ENCODE measurements around the gene NCKAP5.

The NCKAP5 gene

GRCh38 chr2:132797556-132797955 lies 770.7 kb downstream of the NCKAP5 start:
- H3K4me1 ChIP-seq (ENCODE audit: control insufficient read depth in 1 of 2, insufficient read depth in 2 of 2, low read length in 2 of 2), result no peaks in the 10 kb centered on the region
- H3K79me2 ChIP-seq (ENCODE audit: control insufficient read depth, insufficient read depth, low read length, poor library complexity), result no peaks in the 10 kb centered on the region
- no peak overlapping the region for H3K18ac ChIP-seq (ENCODE audit: low read length)
- no peaks in the 10 kb centered on the region for H3K9me3 ChIP-seq (ENCODE audit: insufficient read depth, low read depth, low read length)
- no peaks in the 10 kb centered on the region for H3K36me3 ChIP-seq (ENCODE audit: control insufficient read depth in 1 of 2, insufficient read depth in 2 of 2, low read length in 2 of 2)
- H3K4me2 ChIP-seq (ENCODE audit: low read length), result no peak overlapping the region
- H2AK5ac ChIP-seq (ENCODE audit: low read length), result no peak overlapping the region
- peak in 1 of 2 donors; percentile 4 for DNase-seq
- H3K79me1 ChIP-seq (ENCODE audit: low read length), result no peaks in the 10 kb centered on the region
- no peak overlapping the region for H2BK12ac ChIP-seq (ENCODE audit: low read length)
- H2BK5ac ChIP-seq (ENCODE audit: low read depth, low read length, poor library complexity), result no peak overlapping the region
- H4K8ac ChIP-seq (ENCODE audit: low read depth, low read length), result no peak overlapping the region
- no peak overlapping the region for H2AFZ ChIP-seq (ENCODE audit: insufficient read depth, low read length, poor library complexity)
- H3K27me3 ChIP-seq (ENCODE audit: insufficient read depth, low read length), result no peaks in the 10 kb centered on the region
- no peak overlapping the region for H3K4me3 ChIP-seq (ENCODE audit: low read depth, low read length)
- no CpG with 5 or more reads among the region's 3 CpGs for WGBS (ENCODE audit: extremely low coverage, insufficient coverage, insufficient read length)
- H2BK120ac ChIP-seq (ENCODE audit: insufficient read depth, low read length, poor library complexity), result no peak overlapping the region
- H3K4ac ChIP-seq (ENCODE audit: low read depth, low read length), result no peak overlapping the region
- H4K91ac ChIP-seq (ENCODE audit: low read depth, low read length), result no peak overlapping the region
- H3K9ac ChIP-seq (ENCODE audit: low read length), result no peak overlapping the region
- H3K14ac ChIP-seq (ENCODE audit: low read length), result no peak overlapping the region
- H3K27ac ChIP-seq (ENCODE audit: low read depth, low read length), result no peak overlapping the region
- H4K12ac ChIP-seq (ENCODE audit: low read depth, low read length), result no peak overlapping the region
- H3K23ac ChIP-seq (ENCODE audit: low read length), result no peak overlapping the region

GRCh38 chr2:132797071-132797470 lies 771.2 kb downstream of the NCKAP5 start:
- H3K79me2 ChIP-seq (ENCODE audit: control insufficient read depth, insufficient read depth, low read length, poor library complexity), result no peaks in the 10 kb centered on the region
- no peak overlapping the region for H3K18ac ChIP-seq (ENCODE audit: low read length)
- no peak overlapping the region for H4K12ac ChIP-seq (ENCODE audit: low read depth, low read length)
- no peak overlapping the region for H3K4me2 ChIP-seq (ENCODE audit: low read length)
- H2AK5ac ChIP-seq (ENCODE audit: low read length), result no peak overlapping the region
- no peaks in the 10 kb centered on the region for H3K79me1 ChIP-seq (ENCODE audit: low read length)
- no peak overlapping the region for H3K4ac ChIP-seq (ENCODE audit: low read depth, low read length)
- no peak overlapping the region for H3K27ac ChIP-seq (ENCODE audit: low read depth, low read length)
- no peak overlapping the region for H3K4me3 ChIP-seq (ENCODE audit: low read depth, low read length)
- no peak overlapping the region for H3K23ac ChIP-seq (ENCODE audit: low read length)
- H2BK12ac ChIP-seq (ENCODE audit: low read length), result no peak overlapping the region
- no peak overlapping the region for H3K14ac ChIP-seq (ENCODE audit: low read length)
- H3K9ac ChIP-seq (ENCODE audit: low read length), result no peak overlapping the region
- H3K4me1 ChIP-seq (ENCODE audit: control insufficient read depth in 1 of 2, insufficient read depth in 2 of 2, low read length in 2 of 2), result no peaks in the 10 kb centered on the region
- H3K27me3 ChIP-seq (ENCODE audit: insufficient read depth, low read length), result no peaks in the 10 kb centered on the region
- no peak overlapping the region for H2BK120ac ChIP-seq (ENCODE audit: insufficient read depth, low read length, poor library complexity)
- H3K36me3 ChIP-seq (ENCODE audit: control insufficient read depth in 1 of 2, insufficient read depth in 2 of 2, low read length in 2 of 2), result no peaks in the 10 kb centered on the region
- H4K91ac ChIP-seq (ENCODE audit: low read depth, low read length), result no peak overlapping the region
- no peak overlapping the region for H2AFZ ChIP-seq (ENCODE audit: insufficient read depth, low read length, poor library complexity)
- no peak overlapping the region for H2BK5ac ChIP-seq (ENCODE audit: low read depth, low read length, poor library complexity)
- H3K9me3 ChIP-seq (ENCODE audit: insufficient read depth, low read depth, low read length), result no peaks in the 10 kb centered on the region
- H4K8ac ChIP-seq (ENCODE audit: low read depth, low read length), result no peak overlapping the region
- DNase-seq, result no peak
- no CpG with 5 or more reads among the region's 3 CpGs for WGBS (ENCODE audit: extremely low coverage, insufficient coverage, insufficient read length)

DNA sequence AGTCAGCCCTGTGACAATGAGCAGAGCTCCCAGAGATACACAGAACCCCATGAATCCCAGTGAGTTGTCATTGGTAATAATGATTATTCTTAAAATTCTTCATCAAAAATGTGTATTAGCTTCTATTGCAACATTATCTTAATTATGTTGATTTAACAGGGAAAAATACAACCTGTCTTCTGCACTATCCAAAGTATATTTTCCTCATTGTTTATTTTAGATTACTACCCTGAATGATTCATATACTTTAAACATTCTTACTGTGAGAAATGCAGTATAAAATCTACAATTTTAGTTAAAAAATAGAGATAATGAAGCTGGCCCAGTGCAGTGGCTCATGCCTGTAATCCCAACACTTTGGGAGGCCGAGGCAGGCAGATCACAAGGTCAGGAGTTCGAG lies 773.0 kb downstream of the NCKAP5 start:
- no peaks in the 10 kb centered on the region for H3K36me3 ChIP-seq (ENCODE audit: control insufficient read depth in 1 of 2, insufficient read depth in 2 of 2, low read length in 2 of 2)
- H3K9ac ChIP-seq (ENCODE audit: low read length), result no peak overlapping the region
- no peak overlapping the region for H2BK12ac ChIP-seq (ENCODE audit: low read length)
- no peak overlapping the region for H4K12ac ChIP-seq (ENCODE audit: low read depth, low read length)
- no CpG with 5 or more reads among the region's 2 CpGs for WGBS (ENCODE audit: extremely low coverage, insufficient coverage, insufficient read length)
- no peaks in the 10 kb centered on the region for H3K4me1 ChIP-seq (ENCODE audit: control insufficient read depth in 1 of 2, insufficient read depth in 2 of 2, low read length in 2 of 2)
- H2BK5ac ChIP-seq (ENCODE audit: low read depth, low read length, poor library complexity), result no peak overlapping the region
- no peak overlapping the region for H3K4me3 ChIP-seq (ENCODE audit: low read depth, low read length)
- H4K8ac ChIP-seq (ENCODE audit: low read depth, low read length), result no peak overlapping the region
- H2BK120ac ChIP-seq (ENCODE audit: insufficient read depth, low read length, poor library complexity), result no peak overlapping the region
- H3K4me2 ChIP-seq (ENCODE audit: low read length), result no peak overlapping the region
- no peaks in the 10 kb centered on the region for H3K79me2 ChIP-seq (ENCODE audit: control insufficient read depth, insufficient read depth, low read length, poor library complexity)
- no peak overlapping the region for H3K14ac ChIP-seq (ENCODE audit: low read length)
- no peak overlapping the region for H3K27ac ChIP-seq (ENCODE audit: low read depth, low read length)
- no peak for DNase-seq
- H2AK5ac ChIP-seq (ENCODE audit: low read length), result no peak overlapping the region
- H3K4ac ChIP-seq (ENCODE audit: low read depth, low read length), result no peak overlapping the region
- H4K91ac ChIP-seq (ENCODE audit: low read depth, low read length), result no peak overlapping the region
- no peaks in the 10 kb centered on the region for H3K9me3 ChIP-seq (ENCODE audit: insufficient read depth, low read depth, low read length)
- no peak overlapping the region for H3K23ac ChIP-seq (ENCODE audit: low read length)
- no peak overlapping the region for H2AFZ ChIP-seq (ENCODE audit: insufficient read depth, low read length, poor library complexity)
- no peaks in the 10 kb centered on the region for H3K27me3 ChIP-seq (ENCODE audit: insufficient read depth, low read length)
- H3K18ac ChIP-seq (ENCODE audit: low read length), result no peak overlapping the region
- H3K79me1 ChIP-seq (ENCODE audit: low read length), result no peaks in the 10 kb centered on the region

DNA sequence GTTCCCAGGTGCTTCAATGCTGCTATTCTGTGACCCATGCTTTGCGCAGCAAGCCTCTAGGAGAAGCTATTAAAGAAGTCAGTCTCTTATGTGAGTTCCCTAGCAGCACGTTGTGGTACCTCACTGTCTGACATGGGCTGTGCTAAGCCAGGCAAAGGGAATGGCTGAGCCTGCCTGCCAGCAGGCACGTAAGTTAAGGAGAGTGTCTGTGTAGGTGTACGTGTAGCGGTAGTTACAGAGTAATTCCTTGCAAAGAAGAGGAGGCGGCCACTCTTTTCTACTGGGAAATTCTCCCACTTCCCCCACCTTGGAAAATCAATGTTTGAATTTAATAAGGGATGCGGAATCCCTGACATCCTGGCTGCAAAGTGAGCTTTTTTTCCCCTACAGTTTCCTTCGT lies 774.7 kb downstream of the NCKAP5 start:
- no peak overlapping the region for H4K91ac ChIP-seq (ENCODE audit: low read depth, low read length)
- H3K4me3 ChIP-seq (ENCODE audit: low read depth, low read length), result no peak overlapping the region
- no peak for DNase-seq
- H3K9ac ChIP-seq (ENCODE audit: low read length), result no peak overlapping the region
- H3K9me3 ChIP-seq (ENCODE audit: insufficient read depth, low read depth, low read length), result no peaks in the 10 kb centered on the region
- H3K36me3 ChIP-seq (ENCODE audit: control insufficient read depth in 1 of 2, insufficient read depth in 2 of 2, low read length in 2 of 2), result no peaks in the 10 kb centered on the region
- no peak overlapping the region for H3K27ac ChIP-seq (ENCODE audit: low read depth, low read length)
- no peaks in the 10 kb centered on the region for H3K79me2 ChIP-seq (ENCODE audit: control insufficient read depth, insufficient read depth, low read length, poor library complexity)
- no peak overlapping the region for H3K14ac ChIP-seq (ENCODE audit: low read length)
- no peaks in the 10 kb centered on the region for H3K27me3 ChIP-seq (ENCODE audit: insufficient read depth, low read length)
- no peak overlapping the region for H4K12ac ChIP-seq (ENCODE audit: low read depth, low read length)
- H2AK5ac ChIP-seq (ENCODE audit: low read length), result no peak overlapping the region
- no peak overlapping the region for H2BK5ac ChIP-seq (ENCODE audit: low read depth, low read length, poor library complexity)
- H3K4ac ChIP-seq (ENCODE audit: low read depth, low read length), result no peak overlapping the region
- no peaks in the 10 kb centered on the region for H3K4me1 ChIP-seq (ENCODE audit: control insufficient read depth in 1 of 2, insufficient read depth in 2 of 2, low read length in 2 of 2)
- no peak overlapping the region for H2BK12ac ChIP-seq (ENCODE audit: low read length)
- no peak overlapping the region for H4K8ac ChIP-seq (ENCODE audit: low read depth, low read length)
- WGBS (ENCODE audit: extremely low coverage, insufficient coverage, insufficient read length), result no CpG with 5 or more reads among the region's 8 CpGs
- no peaks in the 10 kb centered on the region for H3K79me1 ChIP-seq (ENCODE audit: low read length)
- no peak overlapping the region for H3K23ac ChIP-seq (ENCODE audit: low read length)
- H3K4me2 ChIP-seq (ENCODE audit: low read length), result no peak overlapping the region
- no peak overlapping the region for H2BK120ac ChIP-seq (ENCODE audit: insufficient read depth, low read length, poor library complexity)
- H2AFZ ChIP-seq (ENCODE audit: insufficient read depth, low read length, poor library complexity), result no peak overlapping the region
- no peak overlapping the region for H3K18ac ChIP-seq (ENCODE audit: low read length)
